Smooth muscle cell (in vitro differentiated cells): Measurements from ENCODE around the gene RBP3. TPM values are rescaled to one million over a fixed set of nuclear protein-coding genes. Genes with fewer than 3 reads are reported as not detected.

ENCODE experiments used
- DNase-seq: peaks from one replicate; lab custom pipeline; 2025; ENCODE audit not compliant: unreplicated experiment; lab: John Stamatoyannopoulos, UW
- H2AFZ ChIP-seq: fragments of 200-600 bp; sonication (generic); 2 replicates; pipeline ENCODE4 v1.6.0; 2016; ENCODE audit warnings: antibody characterized with exemption, low read depth, mild to moderate bottlenecking
- H3F3A ChIP-seq: fragments of 200-600 bp; sonication (generic); 2 replicates; pipeline ENCODE4 v1.6.0; 2017; ENCODE audit warnings: antibody characterized with exemption, low read depth
- H3K27ac ChIP-seq: fragments of 200-600 bp; sonication (generic); 2 replicates; pipeline ENCODE4 v1.5.1; 2016; ENCODE audit warnings: low read depth, mild to moderate bottlenecking
- H3K27me3 ChIP-seq: fragments of 200-600 bp; sonication (generic); 2 replicates; pipeline ENCODE4 v1.6.1; 2016; ENCODE audit warnings: low read depth, mild to moderate bottlenecking
- H3K36me3 ChIP-seq: fragments of 200-600 bp; sonication (generic); 2 replicates; pipeline ENCODE4 v1.5.1; 2016; ENCODE audit warnings: low read depth
- H3K4me1 ChIP-seq: fragments of 200-600 bp; sonication (generic); 2 replicates; pipeline ENCODE4 v1.5.1; 2016; ENCODE audit warnings: low read depth
- H3K4me2 ChIP-seq: fragments of 200-600 bp; sonication (generic); 2 replicates; pipeline ENCODE4 v1.6.0; 2016; ENCODE audit warnings: mild to moderate bottlenecking
- H3K4me3 ChIP-seq: fragments of 200-600 bp; sonication (generic); 2 replicates; pipeline ENCODE4 v1.5.1; 2016; ENCODE audit warnings: mild to moderate bottlenecking
- H3K79me2 ChIP-seq: fragments of 200-600 bp; sonication (generic); 2 replicates; pipeline ENCODE4 v1.6.0; 2016; ENCODE audit warnings: low read depth, mild to moderate bottlenecking
- H3K9ac ChIP-seq: fragments of 200-600 bp; sonication (generic); 2 replicates; pipeline ENCODE4 v1.6.0; 2016; ENCODE audit warnings: low read depth
- H3K9me3 ChIP-seq: fragments of 200-600 bp; sonication (generic); replicated peaks from 2 replicates; pipeline ENCODE4 v1.5.1; 2016; ENCODE audit warnings: low read depth
- H4K20me1 ChIP-seq: fragments of 200-600 bp; sonication (generic); 2 replicates; pipeline ENCODE4 v1.6.0; 2016; ENCODE audit warnings: low read depth
- WGBS: methylation state at CpG from one replicate; pipeline ENCODE4 v1.1.7; 2016; ENCODE audit warnings: low lambda C conversion rate; 5-methylcytosine and 5-hydroxymethylcytosine counted together
- polyA plus RNA-seq: library from polyadenylated mRNA; unstranded; fragments of >200 nt; fragmentation: Nextera tagmentation; extraction: Ambion mirVana; gene quantifications from 2 replicates; pipeline ENCODE4 v1.2.1, GENCODE V29; 2016
- total RNA-seq: library from RNA; depleted of rRNA; stranded (reverse); fragments of >200 nt; gene quantifications from 2 replicates; pipeline ENCODE4 v1.2.3, GENCODE V29; 2014
- TF ChIP-seq, protein P1 (sequence below): fragments of 200-600 bp; sonication (generic); IDR thresholded peaks from 2 replicates; pipeline ENCODE4 v1.5.1; 2017; ENCODE audit warnings: borderline replicate concordance, mild to moderate bottlenecking, antibody characterized with exemption; ENCODE audit not compliant: insufficient read depth, poor library complexity, severe bottlenecking

Gene RBP3
- total and polyA plus RNA-seq, 2 experiments from 2014 or later, result not detected

DNA sequence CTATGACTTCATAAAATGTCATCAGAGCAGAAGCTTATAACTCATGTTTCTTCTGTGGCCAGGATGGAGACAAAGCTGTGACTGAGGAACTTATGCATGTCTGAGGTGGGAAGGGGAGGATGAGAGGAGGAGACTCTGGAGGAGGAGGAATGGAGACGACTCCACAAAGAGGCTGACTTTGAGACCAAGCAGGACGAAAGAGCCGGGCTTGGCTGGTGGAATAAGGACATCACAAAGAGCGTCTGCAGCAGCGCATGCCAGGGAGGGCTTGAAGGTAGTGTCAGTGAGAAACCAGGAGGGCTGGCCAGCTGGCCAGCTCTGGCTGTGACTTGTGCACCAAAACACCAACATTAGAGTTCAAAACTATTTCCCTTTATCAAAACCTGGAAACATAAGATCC lies 32.0 kb upstream of the RBP3 start:
- Histone ChIP-seq H3K4me3 (no peak overlapping the region), H3K4me2 (no peak overlapping the region), H3K9ac (no peak overlapping the region), H3K9me3 (no peaks in the 10 kb centered on the region), H3F3A (no peaks in the 10 kb centered on the region), H4K20me1 (no peaks in the 10 kb centered on the region), H3K79me2 (no peaks in the 10 kb centered on the region), H2AFZ (no peak overlapping the region), H3K36me3 (no peaks in the 10 kb centered on the region), H3K27ac (no peak overlapping the region), H3K4me1 (no peaks in the 10 kb centered on the region), H3K27me3 (no peaks in the 10 kb centered on the region)
- WGBS, result 67% methylated on average over 5 of the region's 5 CpGs
- TF ChIP-seq, protein P1, sequence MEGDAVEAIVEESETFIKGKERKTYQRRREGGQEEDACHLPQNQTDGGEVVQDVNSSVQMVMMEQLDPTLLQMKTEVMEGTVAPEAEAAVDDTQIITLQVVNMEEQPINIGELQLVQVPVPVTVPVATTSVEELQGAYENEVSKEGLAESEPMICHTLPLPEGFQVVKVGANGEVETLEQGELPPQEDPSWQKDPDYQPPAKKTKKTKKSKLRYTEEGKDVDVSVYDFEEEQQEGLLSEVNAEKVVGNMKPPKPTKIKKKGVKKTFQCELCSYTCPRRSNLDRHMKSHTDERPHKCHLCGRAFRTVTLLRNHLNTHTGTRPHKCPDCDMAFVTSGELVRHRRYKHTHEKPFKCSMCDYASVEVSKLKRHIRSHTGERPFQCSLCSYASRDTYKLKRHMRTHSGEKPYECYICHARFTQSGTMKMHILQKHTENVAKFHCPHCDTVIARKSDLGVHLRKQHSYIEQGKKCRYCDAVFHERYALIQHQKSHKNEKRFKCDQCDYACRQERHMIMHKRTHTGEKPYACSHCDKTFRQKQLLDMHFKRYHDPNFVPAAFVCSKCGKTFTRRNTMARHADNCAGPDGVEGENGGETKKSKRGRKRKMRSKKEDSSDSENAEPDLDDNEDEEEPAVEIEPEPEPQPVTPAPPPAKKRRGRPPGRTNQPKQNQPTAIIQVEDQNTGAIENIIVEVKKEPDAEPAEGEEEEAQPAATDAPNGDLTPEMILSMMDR, result no peak
- DNase-seq, result no peak

DNA sequence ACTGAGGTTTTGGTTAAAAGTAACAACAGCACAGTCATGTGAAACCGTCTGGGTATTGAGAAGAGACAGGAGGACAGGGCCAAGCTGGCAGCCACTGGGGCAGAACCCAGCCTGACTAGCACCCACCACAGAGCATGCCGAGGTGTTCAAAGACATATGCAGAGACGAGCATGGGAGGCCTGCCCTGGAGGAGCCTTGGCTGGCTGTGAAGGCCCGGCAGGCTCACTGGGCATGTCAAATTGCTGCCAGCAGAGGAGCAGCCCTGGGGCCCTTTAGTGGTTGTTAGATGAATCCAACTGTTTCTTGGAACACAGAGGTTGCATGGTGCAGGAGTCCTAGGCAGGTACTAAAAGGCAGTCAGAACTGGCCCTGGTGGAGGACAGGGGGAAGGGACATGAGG lies 30.9 kb upstream of the RBP3 start:
- no peak for DNase-seq
- TF ChIP-seq, protein P1, result no peak
- H3K4me1 ChIP-seq, result no peaks in the 10 kb centered on the region
- H3K27me3 ChIP-seq, result no peaks in the 10 kb centered on the region
- H3K27ac ChIP-seq, result no peak overlapping the region
- no peak overlapping the region for H3K9ac ChIP-seq
- no peak overlapping the region for H3K4me3 ChIP-seq
- WGBS, result 80% methylated on average over 4 of the region's 4 CpGs
- H3F3A ChIP-seq, result no peaks in the 10 kb centered on the region
- no peaks in the 10 kb centered on the region for H3K9me3 ChIP-seq
- no peak overlapping the region for H2AFZ ChIP-seq
- no peak overlapping the region for H3K4me2 ChIP-seq
- H3K79me2 ChIP-seq, result no peaks in the 10 kb centered on the region
- H3K36me3 ChIP-seq, result no peaks in the 10 kb centered on the region
- H4K20me1 ChIP-seq, result no peaks in the 10 kb centered on the region

DNA sequence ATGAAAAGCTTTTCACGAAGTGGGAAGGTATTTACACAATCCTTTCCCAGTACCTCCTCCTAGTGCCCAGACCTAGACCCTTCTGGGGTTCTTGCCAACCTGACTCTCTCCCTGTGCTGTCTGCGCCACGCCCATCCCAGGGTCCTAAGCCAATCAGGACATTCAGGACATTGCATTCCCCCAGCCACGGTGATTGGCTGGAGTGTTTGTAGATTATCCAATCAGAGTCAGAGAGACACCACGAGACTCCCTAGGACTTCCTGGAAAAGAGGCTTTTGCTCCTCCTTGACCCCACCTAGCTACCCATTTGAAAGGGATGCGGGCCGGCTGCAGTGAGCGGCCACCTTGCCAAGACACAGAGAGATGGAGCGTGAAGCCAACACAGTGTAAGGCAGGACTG lies 29.5 kb upstream of the RBP3 start:
- Histone ChIP-seq H3K9me3 (no peaks in the 10 kb centered on the region), H3K9ac (no peak overlapping the region), H3K4me2 (no peak overlapping the region), H3K27ac (no peak overlapping the region), H3F3A (no peaks in the 10 kb centered on the region), H3K36me3 (no peaks in the 10 kb centered on the region), H3K27me3 (peaks cover 3% of the 10 kb centered on the region), H2AFZ (no peak overlapping the region), H3K4me3 (no peak overlapping the region), H3K4me1 (no peaks in the 10 kb centered on the region), H4K20me1 (no peaks in the 10 kb centered on the region), H3K79me2 (no peaks in the 10 kb centered on the region)
- WGBS, result 95% methylated on average over 9 of the region's 9 CpGs
- DNase-seq, result no peak
- TF ChIP-seq, protein P1, result no peak

DNA sequence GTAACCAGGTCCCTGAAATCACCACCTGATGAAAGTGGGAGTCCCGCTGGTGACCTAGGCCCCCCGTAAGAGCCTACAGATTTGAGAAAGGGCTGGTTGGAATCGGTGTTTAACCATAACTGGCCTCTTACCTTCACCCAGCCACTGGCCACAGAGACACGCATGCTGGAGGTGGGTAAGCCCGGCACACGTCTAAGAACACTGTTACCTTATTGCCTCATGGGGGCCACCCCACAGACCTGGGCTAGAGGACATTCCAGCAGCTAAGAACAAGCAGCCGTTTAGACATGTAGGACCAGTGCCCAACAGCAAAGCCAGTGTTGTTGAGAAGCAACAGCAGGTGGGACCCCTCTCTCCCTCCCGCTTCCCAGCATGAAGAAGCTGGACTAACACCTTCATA lies 28.4 kb upstream of the RBP3 start:
- H3K27me3 ChIP-seq, result peaks cover 7% of the 10 kb centered on the region

More for the DNA sequence above, 28.4 kb upstream of the RBP3 start:
- Histone ChIP-seq H2AFZ (no peak overlapping the region), H3K79me2 (no peaks in the 10 kb centered on the region), H3K36me3 (no peaks in the 10 kb centered on the region), H3K4me2 (no peak overlapping the region), H3F3A (no peaks in the 10 kb centered on the region), H3K9me3 (no peaks in the 10 kb centered on the region), H4K20me1 (no peaks in the 10 kb centered on the region), H3K4me1 (no peaks in the 10 kb centered on the region), H3K9ac (no peak overlapping the region), H3K4me3 (no peak overlapping the region), H3K27ac (no peak overlapping the region)
- TF ChIP-seq, protein P1, result no peak
- WGBS, result 95% methylated on average over 8 of the region's 8 CpGs
- DNase-seq, result no peak
